ENCODE measurements around the gene ZNF653.
"Not testable (repeated sequence)": the region's sequence is repeated elsewhere in the genome, so short reads cannot be mapped to it uniquely, and the experiment has no call there.

The ZNF653 gene

DNA sequence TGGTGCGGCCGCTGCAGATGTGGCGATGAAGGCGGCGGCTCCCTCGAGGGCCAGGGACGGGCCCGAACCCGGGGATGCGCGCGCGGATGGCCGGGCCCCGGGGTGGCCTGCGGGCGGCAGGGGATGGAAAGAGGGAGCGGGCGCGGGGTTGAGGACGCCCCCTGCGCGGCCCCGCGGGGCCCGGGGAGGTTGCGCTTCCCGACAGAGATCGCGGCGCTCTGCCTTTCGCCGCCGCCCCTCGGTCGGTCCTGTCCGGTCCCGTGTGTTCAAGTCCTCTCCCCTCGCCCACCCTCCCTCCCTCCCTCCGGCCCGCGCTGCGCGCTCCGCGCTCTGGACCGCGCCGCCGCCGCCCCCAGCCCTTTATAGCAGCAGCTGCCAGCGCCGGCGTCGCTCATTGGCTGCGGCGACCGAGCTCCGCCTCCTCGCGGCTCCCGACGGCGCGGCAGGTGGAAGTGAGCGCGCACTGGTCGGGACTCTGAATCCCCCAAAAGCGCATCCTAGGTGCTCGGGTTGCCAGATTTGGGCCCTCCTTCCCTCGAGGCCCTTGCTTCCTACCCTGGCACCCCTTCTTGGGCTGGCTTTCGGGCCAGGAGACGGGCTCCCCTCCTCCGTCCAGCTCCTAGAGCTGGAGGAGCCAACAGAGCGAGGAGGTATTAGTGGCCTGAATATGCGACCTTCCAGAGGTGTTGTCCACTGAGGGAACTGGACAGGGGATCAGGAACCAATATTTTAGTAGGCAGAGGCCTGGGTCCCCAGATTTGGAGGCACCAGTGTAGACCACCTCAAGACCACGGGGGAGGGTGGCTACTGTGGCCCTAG lies 24.7 kb downstream of the ZNF653 start, which contains the start of gene ELAVL3:
TSS of gene ELAVL3 (minus strand) at position 332 of the 819 bp plus-strand sequence. CDS start 438 bp downstream, outside the sequence.
- no peak for DNase-seq

DNA sequence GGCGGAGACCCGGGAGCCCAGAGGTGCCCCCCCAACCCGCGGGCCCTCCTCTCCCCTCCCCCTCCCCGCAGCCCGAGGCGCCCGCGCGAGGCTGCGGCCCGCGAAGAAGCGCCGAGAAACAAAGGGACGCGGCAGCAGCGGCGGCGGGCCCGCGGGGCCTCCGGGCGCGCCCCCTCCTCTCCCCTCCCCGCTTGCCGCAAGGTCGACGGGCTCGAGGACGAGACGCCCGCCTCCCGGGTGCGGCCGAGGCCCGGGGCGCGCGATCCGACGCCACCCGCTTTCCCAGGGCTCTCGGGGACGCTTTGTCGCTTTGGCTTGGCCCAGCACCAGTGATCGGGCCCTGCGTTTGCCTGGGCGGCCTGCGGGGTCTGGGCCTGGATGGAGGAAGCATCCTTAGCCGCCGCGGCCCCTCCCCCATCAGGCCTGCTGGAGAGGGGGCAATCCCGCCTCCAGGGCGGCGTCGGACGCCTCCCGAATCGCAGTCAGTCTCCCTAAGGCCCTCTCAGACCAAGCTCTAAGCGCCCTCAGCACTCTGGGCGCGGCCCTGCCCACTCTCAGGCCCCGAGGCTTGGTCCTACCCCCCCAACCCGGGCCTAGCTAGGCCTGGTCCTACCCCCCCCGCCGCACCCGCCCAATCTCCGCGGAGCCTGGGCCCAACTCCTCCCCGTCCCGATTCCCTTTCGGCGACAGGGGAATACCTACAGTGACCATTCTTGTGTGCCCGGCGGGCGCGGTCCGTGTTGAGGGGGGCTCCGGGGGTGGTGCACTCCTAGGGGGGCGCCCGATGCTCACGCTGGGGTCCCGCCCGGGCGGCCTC lies 25.5 kb downstream of the ZNF653 start:
- no peak for DNase-seq

DNA sequence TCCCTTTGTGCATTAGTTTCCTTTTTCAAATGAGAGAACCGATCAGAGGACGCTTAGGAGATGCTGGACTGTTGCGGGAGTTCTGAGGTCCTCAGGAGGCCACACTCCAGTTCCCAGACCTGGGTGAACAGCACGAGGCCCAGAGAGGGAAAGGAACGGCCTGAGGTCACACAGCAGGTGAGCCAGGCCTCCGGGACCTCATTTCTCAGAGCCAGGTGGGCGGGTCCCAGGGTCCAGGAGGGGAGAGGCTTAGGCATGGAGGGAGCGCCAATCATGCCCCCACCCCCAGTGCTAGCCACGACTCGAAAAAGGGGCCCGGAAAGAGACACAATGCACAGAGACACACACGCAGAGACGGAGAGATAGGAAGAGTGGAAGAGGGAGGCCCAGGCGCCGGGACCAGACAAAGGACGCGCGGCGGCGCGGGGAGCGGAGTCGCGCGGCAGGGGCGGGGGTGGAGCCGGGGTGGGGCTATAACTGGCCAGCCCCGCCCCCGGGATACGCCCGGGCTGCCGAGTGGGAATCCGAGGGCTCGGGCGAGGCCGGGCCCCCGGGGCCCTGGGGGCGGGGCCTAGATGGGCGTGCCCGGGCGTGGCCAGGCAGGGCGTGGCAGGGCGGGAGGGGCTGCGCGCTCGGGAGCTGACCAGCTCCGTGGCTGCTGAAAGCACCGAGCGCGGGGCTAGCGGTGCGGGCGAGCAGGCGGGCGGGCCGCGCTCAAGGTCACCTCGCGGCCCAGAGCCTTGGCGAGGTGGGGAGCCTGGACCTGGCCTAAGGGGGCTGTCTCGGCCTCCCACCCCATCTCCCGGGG lies 26.3 kb downstream of the ZNF653 start:
- DNase-seq: peak; percentile 28 to 43

DNA sequence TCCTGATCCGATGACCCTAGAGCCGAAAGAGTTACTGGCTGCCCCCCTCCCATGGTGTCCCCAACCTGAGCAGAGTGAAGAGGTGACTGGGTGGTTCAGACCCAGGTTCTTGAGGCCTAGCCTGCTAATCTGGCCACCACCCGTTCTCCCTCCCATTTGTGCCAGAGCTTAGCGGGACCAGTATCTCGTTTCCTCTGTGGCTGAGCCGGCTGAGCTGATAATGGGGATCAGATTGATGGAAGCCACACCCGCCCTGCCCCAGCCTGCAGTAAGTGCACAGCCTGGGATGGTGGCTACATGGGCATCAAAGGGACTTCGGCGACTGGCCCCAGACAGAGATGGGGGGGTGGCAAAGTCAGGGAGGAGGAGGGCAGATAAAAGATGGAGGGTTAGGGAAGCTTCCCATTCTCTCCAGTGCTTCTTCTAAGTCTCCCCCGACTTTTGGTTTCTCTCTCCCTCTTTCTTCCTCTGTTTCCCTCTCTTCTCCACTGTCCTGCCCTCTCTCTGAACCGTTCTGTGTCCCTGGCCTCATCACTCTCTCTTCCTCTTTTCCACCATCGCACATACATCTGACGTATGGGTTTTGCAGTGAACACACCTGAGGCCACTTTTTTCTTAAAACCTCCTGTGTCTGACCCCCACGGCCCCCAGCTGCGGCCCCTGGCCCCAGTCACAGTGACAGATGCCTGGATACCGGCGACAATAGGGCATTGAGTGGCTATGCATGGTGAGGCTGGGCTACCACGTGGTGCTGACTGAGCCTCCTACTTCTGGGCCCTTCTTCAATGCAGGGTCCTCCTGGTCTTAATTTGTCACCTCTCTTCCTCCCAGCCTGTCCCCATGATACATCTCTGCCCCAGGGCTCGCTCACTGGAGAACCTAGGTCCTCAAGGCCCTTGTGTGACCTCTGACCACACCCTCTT lies 27.2 kb downstream of the ZNF653 start:
- DNase-seq: peak in 1 of 2 donors; percentile 16

DNA sequence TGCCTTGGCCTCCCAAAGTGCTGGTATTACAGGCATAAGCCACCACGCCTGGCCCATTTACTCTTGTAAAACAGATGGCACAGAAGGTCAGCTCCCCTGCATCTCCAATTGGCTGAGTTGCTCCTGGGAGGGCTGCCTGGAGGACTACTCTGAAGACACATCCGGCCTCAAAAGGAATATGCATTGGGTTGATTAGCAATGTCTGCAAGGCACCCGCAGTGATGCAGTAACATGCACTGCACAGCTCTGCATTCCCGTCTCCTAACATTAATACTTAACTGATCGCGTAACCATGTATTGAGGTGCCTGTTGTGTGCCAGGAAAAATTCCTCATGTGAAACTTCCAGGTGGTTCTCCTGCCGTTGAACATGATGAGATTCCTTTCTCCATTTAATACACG lies 29.8 kb downstream of the ZNF653 start:
- DNase-seq: no peak

DNA sequence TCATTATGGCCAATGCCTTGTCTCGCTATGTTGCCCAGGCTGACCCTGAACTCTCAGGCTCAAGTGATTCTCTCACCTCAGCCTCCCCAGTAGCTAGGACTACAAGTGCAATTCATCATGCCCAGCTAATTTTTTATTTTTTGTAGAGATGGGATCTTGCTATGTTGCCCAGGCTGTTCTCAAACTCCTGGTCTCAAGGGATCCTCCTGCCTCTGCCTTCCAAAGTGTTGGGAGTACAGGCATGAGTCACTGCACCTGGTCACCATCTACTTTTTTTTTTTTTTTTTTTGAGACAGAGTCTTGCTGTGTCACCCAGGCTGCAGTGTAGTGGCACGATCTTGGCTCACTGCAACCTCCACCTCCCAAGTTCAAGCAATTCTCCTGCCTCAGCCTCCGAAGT lies 30.3 kb downstream of the ZNF653 start:
- not testable (repeated sequence) for DNase-seq

DNA sequence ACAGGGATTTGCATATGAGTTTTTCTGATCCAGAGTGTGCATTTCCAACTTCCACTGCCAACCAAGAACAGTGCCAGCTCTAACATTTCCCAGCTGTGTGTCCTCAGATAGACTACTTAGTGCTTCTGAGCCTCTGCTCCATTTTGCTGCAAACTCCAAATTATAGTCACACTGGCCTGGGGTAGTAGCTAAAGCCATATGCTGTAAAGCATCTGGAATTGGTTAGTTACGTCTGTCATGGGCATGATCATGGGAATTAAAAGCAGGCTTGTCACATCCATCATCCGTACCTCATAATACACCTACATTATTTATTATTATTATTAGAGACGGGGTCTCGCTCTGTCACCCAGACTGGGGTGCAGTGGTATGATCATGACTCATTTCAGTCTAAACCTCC lies 31.9 kb downstream of the ZNF653 start:
- DNase-seq: no peak

DNA sequence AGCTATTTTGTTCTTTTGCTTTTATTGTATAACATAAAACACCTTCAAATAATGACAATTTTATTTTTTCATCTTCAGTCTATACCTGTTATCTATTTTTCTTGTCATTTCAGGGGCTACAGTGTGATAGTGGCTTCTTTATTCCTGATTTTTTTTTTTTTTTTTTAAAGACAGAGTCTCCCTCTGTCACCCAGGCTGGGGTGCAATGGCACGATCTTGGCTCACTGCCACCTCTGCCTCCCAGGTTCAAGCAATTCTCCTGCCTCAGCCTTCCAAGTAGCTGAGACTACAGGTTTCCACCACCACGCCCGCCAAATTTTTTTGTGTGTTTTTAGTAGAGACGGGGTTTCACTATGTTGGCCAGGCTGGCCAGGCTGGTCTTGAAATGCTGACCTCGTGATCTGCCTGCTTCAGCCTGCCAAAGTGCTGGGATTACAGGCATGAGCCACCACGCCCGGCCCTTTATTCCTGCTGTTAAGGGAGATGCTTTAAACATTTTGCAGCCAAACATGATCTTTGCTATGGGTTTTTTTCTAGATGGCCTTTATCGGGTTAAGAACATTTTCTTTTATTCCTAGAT lies 37.3 kb downstream of the ZNF653 start:
- DNase-seq: not testable (repeated sequence)

DNA sequence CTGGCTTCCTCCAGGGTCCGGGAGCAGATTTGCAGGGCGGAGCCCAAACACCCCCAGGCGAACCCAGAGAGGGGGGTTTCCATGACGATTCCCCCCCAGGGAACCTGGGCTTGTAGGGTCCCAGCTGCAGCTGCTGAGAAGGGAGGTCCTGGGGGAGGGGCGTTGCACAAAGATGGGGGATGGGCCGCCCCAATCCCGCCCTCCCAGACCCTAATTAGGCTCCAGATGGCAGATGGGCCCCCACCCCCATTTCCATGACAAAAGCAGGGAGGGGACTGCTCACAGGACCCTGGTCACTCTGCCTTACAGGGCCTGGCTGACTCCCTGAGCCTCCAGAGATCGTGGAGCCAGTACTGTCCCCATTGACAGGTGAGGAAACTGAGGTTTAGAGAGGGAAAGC lies 40.0 kb downstream of the ZNF653 start:
- no peak for DNase-seq

DNA sequence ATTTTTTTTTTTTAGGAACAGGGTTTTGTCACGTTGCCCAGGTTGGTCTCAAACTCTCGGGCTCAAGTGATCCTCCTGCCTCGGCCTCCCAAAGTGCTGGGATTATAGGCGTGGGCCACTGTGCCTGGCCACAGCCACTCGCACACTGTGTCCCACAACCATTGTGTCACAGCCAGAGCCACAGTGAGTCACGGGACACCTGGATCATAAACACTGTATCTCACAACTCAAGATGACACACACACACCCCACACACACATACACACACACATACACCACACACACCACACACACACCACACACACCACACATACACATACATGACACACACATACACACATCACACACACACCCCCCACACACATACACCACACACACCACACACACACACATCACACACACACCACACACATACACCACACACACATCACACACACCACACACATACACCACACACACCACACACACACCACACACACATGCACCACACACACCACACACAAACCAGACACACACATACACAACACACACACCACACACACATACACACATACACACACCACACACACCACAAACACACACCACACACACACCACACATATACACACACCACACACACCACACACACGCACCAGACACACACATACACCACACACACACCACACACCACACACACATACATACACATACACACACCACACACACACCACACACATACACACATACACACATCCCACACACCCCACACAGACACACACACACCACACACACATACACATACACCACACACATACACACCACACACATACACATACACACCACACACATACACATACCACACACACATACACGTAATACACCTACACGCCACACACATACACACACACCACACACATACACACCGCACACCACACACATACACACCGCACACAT lies 41.0 kb downstream of the ZNF653 start:
- no peak for DNase-seq

DNA sequence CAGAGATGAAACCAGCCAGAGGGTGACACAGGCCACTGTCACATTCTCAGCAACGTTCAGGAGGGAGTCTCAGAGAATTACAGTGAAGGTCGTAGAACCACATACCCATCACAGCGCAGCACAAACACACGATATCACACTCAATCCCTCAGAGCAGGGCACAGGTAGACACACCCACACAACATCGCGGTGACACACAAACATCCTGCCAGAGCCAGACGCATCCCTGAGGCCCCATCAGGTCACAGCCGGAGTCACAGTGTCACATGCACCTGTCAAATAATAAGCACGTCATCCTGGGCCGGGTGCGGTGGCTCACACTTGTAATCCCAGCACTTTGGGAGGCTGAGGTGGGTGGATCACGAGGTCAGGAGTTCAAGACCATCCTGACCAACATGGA lies 42.2 kb downstream of the ZNF653 start:
- no peak for DNase-seq

DNA sequence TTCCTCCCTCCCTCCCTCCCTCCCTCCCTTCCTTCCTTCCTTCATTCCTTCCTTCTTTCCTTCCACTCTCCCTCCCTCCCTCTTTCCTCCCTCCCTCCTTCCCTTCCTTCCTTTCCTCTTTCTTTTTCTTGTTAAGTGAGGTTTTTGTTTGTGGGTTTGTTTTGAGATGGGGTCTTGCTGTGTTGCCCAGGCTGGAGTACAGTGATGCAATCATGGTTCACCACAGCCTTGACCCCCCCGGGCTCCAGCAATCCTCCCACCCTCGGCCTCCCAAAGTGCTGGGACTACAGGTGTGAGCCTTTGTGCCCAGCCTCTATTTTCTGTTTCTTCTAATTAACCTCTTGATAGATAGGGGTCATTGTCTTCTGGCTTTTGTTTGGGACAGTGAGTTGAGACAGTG lies 44.2 kb downstream of the ZNF653 start:
- DNase-seq: no peak

DNA sequence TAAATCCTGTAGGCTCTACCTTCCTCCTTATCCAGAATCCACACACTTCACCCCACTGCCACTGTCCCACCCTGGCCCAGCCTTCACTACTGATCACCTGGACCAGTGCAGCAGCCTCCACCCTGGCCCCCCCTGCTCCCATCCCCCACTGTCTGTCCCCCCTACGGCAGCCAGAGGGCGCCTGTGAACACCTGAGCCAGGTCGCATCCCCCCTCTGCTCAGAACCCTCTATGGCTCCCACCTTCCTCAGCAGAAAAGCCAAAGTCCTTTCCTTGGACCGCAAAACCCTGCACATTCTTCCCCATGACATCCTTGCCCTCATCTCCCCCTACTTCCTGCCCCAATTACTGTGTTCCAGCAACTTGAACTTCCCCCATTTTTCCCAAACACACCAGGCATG lies 45.4 kb downstream of the ZNF653 start:
- DNase-seq: no peak

DNA sequence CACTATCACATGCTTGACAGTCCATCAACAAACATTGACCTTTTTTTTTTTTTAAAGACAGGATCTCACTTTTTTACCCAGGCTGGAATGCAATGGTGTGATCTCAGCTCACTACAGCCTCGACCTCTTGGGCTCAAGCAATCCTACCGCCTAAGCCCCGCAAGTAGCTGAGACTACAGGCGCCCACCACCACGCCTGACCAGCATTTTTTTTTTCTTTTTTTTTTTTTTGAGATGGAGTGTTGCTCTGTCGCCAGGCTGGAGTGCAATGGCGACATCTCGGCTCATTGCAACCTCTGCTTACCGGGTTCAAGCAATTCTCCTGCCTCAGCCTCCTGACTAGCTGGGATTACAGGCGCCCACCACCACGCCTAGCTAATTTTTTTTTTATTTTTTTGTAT lies 46.7 kb downstream of the ZNF653 start:
- DNase-seq: not testable (repeated sequence)

DNA sequence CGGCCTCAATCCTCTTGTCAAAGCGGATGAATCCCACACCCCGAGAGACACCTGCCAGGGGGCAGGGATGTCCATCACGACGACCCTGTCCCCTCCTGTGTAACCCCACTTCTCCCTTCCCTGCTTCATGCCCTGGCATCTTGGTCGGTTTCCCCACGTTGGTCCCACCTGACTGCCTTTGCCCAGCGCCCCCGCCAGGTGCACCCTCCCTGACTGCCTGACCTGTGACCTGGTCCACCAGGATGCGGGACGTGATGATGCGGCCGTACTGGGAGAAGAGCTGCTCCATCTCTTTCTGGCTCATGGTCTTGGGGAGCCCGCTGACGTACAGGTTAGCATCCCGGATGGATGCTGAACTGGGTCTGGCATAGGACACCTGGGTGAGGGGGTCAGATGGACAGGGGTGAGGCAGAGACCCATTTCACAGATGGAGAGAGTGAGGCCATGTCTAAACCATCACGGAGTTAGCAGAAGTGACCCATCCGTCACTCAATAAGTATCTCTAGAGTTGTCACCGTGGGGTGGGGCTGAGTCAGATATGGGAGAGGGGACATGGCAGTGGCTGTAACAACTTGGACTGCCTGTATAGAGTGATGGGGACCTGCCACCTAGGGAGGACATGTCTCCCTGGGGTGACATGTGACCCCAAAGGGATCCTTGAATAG lies 47.3 kb downstream of the ZNF653 start:
- DNase-seq: no peak

DNA sequence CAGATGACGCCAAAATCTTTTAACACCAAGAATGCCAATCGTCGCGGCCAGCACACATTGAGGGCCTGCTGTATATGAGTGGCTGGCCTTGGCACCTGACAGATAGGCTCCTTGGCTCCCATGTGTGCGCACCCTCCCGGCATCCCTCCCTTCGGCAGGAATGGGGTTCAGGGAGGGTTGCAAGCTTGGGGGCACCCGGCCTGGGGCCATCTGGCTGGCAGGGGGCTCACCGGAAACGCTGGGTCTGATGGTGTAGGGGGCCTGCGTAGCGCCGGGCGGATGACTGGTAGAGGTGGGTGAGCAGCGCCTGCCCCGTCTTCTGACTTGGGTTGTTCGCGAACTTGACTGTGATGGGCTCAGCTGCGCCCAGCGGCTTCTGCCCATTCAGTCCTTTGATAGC lies 47.8 kb downstream of the ZNF653 start:
- no peak for DNase-seq

DNA sequence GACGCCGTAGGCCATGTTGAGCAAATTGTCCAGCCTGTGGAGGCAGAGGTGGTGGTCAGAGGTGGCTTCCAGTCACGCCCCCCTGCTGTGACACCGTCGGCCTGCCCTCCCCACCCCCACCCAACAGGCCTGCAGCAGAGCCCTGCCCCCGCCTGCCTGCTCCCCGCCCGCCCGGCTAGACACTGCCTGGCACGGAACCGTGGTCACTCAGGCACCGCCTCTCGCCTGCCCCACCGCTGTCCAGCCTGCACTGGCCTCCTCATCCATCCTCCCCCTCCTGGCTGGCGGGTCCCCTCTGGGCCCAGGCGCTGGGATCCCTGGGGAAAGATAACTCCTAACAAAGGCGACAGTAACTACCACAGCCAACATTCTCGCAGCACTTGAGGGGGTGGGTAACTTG lies 48.5 kb downstream of the ZNF653 start:
- no peak for DNase-seq

DNA sequence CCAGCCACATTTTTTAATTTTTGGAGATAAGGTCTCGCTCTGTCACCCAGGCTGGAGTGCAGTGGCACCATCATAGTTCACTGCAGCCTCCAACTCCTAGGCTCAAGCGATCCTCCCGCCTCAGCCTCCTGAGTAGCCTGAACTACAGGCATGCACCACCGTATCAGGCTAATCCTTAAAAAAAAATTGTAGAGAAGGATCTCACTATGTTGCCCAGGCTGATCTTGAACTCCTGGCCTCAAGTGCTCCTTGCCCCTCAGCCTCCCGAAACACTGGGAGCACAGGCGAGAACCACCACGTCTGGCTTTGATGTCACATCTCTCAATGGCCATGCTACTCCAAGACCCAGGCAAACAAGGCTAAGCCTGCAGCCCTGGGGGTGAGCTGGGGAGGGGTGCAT lies 49.0 kb downstream of the ZNF653 start:
- DNase-seq: no peak

DNA sequence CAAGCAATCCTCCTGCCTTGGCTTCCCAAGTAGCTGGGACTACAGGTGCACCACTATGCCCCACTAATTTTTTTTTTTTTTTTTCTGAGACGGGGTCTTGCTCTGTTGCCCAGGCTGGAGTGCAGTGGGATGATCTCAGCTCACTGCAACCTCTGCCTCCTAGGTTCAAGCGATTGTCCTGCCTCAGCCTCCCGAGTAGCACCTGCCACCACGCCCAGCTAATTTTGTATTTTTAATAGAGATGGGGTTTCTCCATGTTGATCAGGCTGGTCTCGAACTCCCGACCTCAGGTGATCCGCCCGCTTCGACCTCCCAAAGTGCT lies 50.4 kb downstream of the ZNF653 start:
- DNase-seq: not testable (repeated sequence)
